Measurements from ENCODE around the gene LMBR1.
"Not testable (repeated sequence)": the region's sequence is repeated elsewhere in the genome, so short reads cannot be mapped to it uniquely, and the experiment has no call there.

LMBR1 gene, protein sequence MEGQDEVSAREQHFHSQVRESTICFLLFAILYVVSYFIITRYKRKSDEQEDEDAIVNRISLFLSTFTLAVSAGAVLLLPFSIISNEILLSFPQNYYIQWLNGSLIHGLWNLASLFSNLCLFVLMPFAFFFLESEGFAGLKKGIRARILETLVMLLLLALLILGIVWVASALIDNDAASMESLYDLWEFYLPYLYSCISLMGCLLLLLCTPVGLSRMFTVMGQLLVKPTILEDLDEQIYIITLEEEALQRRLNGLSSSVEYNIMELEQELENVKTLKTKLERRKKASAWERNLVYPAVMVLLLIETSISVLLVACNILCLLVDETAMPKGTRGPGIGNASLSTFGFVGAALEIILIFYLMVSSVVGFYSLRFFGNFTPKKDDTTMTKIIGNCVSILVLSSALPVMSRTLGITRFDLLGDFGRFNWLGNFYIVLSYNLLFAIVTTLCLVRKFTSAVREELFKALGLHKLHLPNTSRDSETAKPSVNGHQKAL

DNA sequence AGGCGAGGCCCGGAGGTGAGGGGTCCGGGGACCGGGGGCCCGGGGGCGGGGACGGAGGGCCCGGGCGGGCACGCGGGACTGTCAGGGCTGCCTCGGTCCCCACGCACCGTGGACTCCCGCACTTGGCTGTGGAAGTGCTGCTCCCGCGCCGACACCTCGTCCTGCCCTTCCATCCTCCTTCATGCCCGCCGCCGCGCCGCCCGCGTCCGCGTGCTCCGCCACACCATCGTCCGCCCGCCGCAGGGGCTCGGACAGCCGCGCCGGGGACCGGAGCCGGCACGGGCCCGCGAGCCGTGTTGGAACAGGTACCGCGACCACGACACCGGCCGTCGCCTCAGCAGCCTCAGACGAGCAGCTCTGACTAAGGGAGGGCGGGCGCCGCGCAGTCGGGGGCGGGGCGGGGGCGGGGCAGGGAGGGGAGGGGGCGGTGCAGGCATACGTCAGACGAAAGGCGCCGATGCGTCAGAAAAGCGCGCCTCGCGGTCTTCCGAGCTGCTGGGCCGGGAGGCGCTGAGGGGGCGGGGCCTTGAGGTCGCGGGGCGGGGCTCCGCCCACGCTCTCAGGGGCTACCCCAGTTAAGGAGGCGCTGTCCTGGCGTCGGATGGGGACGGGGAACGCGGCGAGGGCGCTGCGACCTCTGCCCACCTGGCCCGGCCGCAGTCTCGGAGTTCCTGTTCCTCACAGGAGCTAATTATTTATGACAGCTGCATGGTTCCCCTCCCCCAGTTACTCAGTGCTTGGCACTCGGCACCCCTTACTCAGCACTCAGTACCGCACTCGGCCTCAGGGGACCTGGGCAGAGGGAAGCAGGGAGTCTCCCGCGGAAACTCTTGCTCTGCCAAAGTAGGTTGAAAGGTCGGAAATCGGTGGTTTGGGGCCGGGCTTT lies at the start of gene LMBR1:
TSS of gene LMBR1 (minus strand) at position 363 of the 886 bp plus-strand sequence. CDS start at position 173, 190 bp downstream.
- peak; percentile 95 for DNase-seq

DNA sequence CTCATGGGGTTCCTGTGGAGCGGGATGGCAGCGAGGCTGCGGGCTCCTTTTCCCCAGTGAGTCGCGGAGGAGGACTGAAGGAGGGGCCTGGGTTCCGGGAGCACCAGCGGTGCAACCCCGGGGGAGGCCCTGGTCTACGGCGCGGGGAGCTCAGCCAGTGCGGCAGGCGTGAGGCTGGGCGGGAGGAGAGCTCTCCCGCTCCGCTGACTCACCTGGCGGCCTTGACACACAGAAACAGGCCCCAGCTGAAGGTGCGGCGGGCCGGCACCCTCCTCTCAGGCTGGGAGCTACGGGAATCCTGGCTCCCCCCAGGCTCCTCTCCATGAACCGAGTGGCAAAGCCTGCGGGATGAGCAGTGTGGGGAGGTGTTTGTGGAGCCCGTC lies 49.7 kb upstream of the LMBR1 start:
- no peak for DNase-seq

DNA sequence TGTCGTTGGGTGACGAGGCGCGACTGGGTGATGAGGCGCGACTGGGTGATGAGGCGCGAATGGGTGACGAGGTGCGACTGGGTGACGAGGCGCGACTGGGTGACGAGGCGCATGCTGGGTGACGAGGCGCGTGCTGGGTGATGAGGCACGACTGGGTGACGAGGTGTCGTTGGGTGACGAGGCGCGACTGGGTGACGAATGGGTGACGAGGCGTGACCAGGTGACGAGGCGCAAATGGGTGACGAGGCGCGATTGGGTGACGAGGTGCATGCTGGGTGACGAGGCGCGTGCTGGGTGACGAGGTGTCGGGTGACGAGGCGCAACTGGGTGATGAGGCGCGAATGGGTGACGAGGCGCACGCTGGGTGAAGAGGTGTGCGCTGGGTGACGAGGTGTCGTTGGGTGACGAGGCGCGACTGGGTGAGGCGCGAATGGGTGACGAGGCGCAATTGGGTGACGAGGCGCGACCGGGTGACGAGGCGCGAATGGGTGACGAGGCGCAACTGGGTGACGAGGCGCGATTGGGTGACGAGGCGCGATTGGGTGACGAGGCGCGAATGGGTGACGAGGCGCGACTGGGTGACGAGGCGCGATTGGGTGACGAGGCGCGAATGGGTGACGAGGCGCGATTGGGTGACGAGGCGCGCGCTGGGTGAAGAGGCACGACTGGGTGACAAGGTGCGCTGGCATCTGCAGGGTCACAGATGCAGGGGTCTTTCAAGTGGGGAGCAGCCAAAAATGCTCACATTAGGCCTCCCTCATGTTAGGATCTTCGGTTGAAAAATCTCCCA lies 48.6 kb upstream of the LMBR1 start:
- DNase-seq, result no peak

DNA sequence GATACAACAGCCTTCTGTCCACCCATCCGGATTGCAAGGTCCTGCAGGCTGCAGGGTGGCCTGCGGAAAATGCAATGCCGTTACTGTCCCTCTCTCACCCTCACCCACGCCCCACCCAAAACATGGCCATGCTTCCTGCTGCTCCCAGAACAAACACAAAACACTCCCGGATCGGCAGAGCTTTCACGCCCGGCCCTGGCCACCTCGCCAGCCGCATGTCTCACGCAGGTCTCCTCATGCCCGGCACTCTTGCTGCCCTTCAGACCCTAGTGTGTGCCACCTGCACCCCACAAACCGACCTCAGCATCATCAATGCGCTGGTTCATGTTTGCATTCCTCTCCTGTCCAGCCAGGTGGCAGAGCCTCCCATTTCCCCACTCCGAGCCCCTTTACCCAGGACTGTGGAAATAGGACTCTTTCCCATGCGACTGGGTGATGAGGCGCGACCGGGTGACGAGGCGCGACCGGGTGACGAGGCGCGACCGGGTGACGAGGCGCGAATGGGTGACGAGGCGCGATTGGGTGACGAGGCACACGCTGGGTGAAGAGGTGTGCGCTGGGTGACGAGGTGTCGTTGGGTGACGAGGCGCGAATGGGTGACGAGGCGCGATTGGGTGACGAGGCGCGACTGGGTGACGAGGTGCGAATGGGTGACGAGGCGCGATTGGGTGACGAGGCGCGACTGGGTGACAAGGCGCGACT lies 47.6 kb upstream of the LMBR1 start:
- no peak for DNase-seq

DNA sequence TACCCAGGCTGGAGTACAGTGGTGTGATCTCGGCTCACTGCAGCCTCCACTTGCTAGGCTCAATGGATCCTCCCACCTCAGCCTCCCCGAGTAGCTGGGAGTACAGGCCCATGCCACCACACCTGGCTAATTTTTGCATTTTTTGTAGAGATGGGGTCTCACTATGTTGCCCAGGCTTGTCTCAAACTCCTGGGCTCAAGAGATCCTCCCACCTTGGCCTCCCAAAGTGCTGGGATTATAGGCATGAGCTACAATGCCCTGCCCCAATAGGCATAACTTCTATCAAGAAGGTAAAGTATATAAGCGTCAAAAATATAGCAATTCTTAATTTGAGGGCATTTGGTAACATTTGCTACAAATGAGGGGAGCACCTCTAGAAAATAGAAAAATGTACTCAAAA lies 43.8 kb upstream of the LMBR1 start:
- not testable (repeated sequence) for DNase-seq

DNA sequence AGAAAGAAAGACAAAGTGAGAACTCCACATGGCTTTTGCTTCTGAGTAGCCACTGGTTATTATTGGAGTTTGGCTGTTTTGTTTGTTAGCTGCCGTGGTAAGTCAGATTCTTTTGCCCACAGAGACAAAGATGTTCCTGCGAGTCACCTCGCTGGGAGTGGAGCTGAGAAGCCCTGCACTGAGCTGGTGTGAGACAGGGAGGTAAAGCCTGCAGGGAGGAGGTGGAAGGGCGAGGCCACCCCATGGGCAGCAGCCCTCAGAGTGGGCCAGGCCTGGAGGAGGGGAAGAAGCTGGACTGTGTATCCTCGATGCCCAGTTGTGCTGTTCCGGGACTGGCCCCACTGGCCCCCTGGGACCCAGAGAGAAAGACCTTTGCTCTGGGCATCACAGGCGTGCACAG lies 42.3 kb upstream of the LMBR1 start:
- no peak for DNase-seq

DNA sequence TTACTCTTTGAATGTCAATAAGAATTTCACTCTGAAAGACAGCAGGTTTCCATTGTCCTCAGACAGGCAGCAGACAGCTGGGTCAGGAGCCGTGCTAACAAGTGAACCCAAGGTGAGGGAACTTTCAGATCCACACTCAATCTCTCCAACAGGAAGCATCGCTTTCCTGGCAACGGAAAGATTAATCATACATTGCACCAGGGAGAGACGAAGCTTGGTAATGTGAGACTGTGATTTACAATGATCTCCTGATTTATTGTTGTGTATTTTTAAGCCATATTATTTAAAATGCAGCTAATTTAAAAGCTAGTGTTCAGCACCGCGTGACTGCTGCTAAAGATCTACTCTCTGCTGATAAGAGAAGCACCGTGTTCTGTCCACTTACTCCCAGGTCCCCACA lies 39.0 kb upstream of the LMBR1 start:
- no peak for DNase-seq

DNA sequence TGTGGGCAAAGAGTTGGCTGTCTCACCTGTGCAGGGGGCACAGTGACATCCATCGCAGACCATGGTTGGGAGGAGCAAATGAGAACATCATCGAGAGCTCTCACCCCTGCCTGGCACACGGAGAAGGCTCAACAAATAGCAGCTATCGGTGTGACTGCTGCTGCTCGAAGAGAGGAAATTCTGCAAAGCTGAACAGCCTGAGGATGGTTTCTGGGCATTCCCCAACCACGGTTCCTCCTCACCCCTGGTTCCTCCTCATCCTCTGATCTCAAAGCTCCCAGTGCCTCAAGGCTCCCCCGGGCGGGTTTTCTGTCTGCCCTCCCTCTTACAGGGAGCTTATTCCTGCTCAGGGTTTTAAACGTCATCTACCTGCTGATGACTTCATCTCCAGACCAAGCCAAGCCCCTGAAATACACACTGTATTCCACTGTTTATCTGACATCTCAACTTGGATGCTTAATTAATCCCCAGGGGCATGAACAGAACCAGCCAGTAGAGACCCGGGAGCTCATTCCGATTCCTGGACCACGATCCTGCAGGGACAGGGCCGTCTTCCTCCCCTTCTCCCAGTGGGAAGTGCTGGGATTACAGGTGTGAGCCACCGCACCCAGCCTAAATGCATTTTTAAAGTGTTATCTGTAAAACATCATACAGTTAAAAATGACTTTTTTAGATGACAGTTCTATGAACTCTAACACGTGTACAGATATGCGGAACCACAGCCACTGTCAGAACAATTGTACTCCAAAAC lies 37.0 kb upstream of the LMBR1 start:
- no peak for DNase-seq

DNA sequence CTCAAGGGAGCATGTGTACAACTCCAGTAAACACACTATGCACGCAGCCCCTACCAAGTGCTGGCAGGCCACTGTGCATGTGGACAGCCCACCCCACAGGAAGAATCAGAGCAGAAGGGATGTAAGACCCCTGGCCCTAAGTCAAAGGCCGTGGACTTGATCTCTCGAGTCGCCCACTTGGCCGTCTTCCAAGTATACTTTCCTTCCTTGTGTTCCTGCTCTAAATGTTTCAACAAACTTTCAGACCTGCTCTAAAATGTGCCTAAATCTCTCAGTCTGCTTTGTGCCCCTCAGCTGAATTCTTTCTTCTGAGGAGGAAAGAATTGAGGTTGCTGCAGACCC lies 35.4 kb upstream of the LMBR1 start:
- no peak for DNase-seq

DNA sequence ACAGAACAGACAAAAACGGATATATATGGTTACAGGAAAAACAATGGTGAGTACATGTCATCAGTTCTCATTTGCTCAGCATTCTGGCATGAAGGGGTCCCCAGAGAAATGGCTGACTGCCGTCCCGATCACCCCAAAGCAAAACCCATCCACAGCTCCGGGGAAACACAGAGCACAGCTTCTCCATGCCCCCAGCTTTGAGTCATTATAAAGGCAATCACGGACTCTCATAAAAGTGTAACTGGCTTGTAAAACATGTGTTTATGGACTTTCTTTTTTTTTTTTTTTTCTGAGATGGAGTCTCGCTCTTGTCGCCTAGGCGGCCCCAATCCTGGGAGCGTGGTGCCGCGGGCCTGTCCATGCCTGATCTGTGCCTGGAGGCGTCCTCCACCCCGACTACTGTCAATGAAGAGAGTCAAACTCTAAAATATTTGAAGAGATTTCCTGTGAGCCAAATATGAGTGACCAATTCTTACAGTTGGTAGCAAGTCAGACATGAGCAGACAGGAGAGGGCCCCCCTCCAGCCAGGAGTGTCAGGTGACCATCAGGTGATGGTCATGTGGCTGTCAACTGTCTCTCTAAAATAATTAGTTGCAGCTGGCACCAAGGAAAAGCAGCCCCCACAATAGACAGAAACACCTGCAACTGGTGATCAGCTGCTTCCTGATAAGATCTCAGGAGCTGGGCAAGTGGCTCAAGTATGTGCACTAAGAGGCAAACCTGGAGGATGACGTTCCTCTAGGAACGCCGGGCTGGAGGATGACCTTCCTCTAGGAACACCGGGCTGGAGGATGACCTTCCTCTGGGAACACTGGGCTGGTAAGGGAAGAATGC lies 34.8 kb upstream of the LMBR1 start:
- DNase-seq, result no peak

DNA sequence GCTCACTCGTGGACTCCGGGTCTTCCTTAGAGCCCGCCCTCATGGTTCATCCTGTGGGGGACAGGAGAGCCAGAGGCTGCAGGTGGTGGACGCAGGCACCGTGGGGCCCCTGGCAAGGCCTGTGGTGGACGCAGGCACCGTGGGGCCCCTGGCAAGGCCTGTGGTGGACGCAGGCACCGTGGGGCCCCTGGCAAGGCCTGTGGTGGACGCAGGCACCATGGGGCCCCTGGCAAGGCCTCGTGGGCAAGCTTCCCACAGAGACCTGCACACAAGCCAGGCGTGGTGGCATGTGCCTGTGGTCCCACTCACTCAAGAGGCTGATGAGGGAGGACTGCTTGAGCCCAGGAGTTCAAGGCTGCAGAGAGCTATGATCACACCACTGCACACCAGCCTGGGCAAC lies 32.8 kb upstream of the LMBR1 start:
- not testable (repeated sequence) for DNase-seq

DNA sequence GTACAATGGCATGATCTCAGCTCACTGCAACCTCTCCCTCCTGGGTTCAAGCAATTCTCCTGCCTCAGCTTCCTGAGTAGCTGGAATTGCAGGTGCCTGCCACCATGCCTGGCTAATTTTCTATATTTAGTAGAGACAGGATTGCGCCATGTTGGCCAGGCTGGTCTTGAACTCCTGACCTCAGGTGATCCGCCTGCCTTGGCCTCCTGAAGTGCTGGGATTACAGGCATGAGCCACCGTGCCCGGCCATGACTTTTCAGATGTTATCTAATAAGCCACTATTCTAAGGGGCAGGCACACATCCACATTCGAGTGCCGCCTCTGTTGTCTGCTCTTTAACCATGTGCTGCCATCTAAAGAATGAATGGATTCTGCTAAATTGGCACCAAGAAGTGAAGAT lies 29.3 kb upstream of the LMBR1 start:
- DNase-seq, result not testable (repeated sequence)

DNA sequence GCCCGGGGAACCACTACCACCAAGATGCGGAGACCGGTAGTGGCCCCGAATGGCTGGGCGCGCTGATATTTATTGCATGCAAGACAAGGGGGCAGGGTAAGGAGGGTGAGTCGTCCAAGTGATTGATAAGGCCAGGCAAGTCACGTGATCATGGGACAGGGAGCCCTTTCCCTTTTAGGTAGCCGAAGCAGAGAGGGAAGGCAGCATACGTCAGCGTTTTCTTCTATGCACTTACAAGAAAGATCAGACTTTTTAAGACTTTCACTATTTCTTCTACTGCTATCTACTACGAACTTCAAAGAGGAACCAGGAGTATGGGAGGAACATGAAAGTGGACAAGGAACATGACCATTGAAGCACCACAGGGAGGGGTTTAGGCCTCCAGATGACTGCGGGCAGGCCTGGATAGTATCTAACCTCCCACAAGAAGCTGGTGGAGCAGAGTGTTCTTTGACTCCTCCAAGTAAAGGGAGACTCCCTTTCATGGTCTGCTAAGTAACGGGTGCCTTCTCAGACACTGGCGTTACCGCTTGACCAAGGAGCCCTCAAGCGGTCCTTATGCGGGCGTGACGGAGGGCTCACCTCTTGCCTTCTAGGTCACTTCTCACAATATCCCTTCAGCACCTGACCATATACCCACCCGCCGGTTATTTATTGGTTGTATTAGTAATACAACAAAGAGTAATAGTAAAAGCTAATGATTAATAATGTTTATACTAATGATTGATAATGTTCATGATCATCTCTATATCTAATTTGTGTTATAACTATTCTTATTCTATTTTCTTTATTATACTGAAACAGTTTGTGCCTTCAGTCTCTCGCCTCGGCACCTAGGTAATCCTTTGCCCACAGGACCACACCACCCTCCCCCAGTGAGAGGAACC lies 27.7 kb upstream of the LMBR1 start:
- not testable (repeated sequence) for DNase-seq

DNA sequence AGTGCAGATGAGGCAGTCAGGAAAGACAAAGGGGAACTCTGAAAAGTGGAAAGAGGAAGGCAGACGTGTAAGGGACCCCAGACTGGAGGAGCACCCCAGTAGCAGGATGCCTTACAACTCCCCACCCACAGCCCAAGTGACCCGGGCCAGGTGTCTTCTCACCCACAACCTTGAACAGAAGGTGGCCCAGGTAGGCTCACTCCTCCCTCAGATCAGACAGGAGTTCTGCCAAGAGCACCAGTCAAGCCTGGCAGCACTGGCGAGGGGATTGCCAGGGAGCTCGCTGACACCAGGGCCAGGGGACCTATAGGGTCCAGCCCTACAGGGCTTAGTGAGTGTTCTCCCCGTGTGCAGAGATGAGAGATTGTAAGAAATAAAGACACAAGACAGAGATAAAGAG lies 27.1 kb upstream of the LMBR1 start:
- DNase-seq, result no peak

DNA sequence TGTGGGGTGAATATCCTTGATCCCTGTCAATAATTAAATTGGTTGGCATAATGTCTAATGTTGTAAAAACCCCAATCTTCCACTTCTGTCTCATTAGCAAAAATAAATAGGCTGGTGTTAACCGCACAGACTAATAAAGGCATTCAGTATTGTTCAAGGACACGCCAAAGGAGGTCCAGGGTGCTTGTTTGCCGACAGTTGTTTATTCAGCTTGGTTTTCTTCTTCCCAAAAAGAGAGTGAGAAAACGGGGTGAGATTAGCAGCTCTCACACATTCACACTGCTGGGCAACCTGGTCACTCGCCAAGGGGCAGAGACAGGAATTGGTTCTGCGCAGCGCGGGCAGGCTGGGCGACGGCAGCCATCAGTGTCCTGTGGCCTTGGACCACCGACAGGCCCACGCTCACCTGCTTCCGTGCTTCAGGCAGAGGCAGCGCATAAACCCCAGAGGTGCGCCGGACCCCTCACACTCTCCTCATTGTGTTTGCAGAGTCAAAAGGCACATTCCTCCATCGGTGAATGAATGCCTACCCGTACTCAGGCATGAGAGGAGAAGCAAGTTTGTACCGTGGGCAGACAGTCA lies 26.2 kb upstream of the LMBR1 start:
- DNase-seq, result no peak

DNA sequence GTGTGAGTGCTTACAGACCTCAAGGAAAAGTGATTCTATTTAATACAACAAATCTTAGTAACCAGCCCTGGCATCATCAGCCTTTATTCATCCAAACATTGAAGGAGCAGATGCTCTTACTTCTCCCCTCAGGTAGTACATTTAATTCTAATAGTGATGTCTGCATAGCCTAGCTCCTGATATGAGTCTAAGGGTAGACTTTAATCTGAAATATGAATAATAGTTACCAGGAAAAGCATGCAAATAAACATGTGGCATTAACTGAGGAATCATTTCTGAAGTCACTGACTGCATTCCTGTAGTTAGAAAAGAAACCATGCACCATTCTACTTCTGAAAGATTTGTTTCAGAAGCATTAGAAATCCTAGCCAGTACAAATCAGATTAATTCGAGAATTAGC lies 25.7 kb upstream of the LMBR1 start:
- no peak for DNase-seq

DNA sequence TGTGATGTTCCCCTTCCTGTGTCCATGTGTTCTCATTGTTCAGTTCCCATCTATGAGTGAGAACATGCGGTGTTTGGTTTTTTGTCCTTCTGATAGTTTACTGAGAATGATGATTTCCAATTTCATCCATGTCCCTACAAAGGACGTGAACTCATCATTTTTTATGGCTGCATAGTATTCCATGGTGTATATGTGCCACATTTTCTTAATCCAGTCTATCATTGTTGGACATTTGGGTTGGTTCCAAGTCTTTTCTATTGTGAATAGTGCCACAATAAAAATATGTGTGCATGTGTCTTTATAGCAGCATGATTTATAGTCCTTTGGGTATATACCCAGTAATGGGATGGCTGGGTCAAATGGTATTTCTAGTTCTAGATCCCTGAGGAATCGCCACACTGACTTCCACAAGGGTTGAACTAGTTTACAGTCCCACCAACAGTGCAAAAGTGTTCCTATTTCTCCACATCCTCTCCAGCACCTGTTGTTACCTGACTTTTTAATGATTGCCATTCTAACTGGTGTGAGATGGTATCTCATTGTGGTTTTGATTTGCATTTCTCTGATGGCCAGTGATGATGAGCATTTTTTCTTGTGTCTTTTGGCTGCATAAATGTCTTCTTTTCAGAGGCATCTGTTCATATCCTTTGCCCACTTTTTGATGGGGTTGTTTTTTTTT lies 16.7 kb upstream of the LMBR1 start:
- DNase-seq, result not testable (repeated sequence)

DNA sequence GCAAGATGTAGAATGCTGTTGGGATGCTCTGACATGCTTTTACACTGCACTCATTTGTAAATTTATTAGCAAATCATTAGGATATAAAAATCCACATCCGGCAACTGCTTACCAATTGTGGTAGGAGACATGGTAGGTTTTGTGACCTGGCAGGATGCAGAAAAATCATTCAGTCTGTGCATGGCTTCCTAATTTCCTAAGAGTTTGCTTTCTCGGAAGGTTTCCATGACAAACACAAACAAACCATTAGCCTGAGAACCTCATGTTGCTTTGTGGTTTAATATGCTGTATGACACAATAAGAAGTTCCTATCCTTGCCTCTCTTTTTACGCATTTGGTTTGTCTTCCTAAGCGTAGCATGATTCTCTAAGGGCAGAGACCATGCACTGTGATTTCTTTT lies 14.7 kb upstream of the LMBR1 start:
- no peak for DNase-seq

DNA sequence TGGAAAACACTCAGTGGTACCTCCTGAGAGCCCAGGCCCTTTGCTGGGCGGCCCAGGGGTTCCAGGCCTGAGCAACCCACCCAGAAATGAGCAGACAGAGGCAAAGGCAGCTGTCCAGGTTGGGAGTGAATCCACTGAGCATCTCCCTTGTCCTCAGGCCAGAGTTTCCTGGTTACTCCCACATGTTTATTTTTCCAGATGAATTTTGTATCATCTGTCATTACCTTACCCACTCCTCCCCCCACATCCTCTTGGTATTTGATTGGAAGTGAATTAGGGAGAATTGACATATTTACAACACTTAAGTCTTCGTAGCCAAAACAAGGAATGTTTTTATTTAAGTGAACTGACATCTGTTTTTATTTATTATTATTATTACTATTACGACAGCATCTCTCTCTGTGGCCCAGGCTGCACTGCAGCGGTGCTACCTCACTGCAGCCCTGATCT lies 13.2 kb upstream of the LMBR1 start:
- no peak for DNase-seq

Measured in activated naive CD4-positive, alpha-beta T cell treated with Interleukin-2 at 50 U/mL for 16 hours (primary cell).